HG03575 (cell line): Measurements from ENCODE around the gene SNUPN.

ENCODE experiments used
- ATAC-seq: cut with Tn5 transposase; IDR thresholded peaks from one replicate; pipeline ENCODE4 v1.9.1; 2021; ENCODE audit not compliant: unreplicated experiment, insufficient number of reproducible peaks, low FRiP score; ENCODE audit errors: extremely low read depth

SNUPN gene

DNA sequence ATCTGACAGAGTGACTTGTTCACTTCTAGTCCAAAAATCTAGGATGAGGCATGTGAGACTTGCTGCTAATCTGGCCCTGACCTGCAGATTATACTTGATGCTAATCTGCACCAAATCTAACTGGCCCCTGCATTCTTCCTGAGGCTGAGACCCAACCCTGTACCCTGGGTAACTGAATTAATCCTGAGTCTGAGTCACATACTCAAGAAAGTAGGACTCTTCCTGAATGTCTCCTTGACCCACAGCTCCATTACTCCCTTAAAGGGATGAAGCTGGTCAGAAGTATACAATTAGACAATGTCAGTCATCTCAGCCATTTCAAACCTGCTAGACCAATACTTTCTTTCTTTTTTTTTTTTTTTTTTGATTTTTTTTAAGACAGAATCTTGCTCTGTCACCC is 71.9 kb downstream of the SNUPN start:
- no peak for ATAC-seq

GRCh38 chr15:75551091-75551490 is 74.4 kb downstream of the SNUPN start:
- no peak for ATAC-seq
